Caki2 (cell line): ENCODE measurements around the gene SDK1. TPM values are rescaled to one million over a fixed set of nuclear protein-coding genes. Genes with fewer than 3 reads are reported as not detected.

Experiments
- DNase-seq: peaks from one replicate; pipeline ENCODE4 v3.0.0-alpha.2; 2015; ENCODE audit warnings: low read depth
- in situ Hi-C: cut with HindIII; loops from 2 replicates; pipeline ENCODE4 v1.10.0; 2016; ENCODE audit warnings: low sequenced_read_pairs, low pct_unique_long_range_greater_than_20kb, mixed read lengths
- total RNA-seq: library from RNA; depleted of rRNA; stranded (reverse); fragments of >200 nt; shearing (Covaris generic); gene quantifications from 2 replicates; pipeline ENCODE4 v1.2.3, GENCODE V29; 2014; ENCODE audit warnings: low replicate concordance

SDK1 gene
- total RNA-seq, 1 experiment from 2014 or later: 9.1 TPM

DNA sequence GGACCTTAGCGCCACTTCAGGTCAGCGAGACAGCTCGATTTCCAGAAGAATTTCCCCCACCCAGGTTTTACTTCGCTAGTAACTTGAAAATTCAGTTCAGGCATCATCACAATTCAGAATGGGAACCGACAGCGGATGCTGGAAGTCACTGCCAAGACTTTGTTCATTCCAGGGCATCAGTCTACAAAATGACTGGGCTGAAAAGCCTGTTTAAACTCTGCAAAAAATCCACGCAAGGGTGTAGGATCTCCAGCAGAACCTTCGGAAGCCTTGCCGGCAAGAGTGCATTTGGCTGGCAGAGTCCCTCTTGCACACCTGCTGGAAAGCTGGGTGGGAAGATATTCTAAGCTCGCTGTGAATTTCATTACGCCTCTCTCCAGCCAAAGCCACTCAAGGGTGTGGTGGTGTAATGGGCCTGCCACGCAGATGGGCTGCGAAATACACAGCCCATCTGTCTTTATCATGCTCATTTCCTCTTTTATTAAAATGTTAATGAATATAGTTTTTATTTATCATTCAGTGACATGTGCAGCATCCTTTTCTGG, 709.1 kb downstream of the SDK1 start:
- in situ Hi-C loops: no loop called here
- DNase-seq: no peak

DNA sequence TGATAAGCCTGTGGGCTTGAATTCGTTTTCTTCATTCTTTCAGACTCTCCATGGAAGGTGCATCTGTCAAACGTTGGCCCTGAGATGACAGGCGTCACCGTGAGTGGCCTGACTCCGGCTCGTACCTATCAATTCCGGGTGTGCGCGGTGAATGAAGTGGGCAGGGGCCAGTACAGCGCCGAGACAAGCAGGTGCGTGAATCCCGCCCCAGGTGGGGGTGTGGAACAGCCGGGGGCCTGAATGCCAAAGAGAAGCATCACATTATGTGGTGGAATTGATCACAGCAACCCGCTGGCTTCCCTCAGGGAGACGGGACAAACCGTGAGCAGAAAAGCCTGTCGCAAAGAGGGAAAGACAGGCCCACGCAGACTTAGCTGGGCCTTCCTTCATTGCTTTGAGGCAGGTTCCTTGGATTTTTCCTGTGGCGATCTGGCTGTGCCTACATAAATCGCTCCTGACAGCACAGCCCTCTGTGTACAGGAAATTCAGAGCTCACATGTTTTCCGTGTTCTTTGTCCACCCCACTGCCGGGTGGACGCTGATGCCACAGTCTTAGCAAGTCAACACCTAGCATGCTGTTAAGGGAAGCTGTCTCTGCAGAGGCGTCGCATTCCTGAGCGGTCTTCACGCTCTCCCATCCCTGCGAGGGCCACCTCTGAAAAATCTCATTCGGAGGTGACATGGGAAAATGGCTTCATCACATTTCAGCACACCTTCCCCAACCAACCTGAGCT, 710.0 kb downstream of the SDK1 start:
- in situ Hi-C loops: no loop called here
- DNase-seq: no peak

DNA sequence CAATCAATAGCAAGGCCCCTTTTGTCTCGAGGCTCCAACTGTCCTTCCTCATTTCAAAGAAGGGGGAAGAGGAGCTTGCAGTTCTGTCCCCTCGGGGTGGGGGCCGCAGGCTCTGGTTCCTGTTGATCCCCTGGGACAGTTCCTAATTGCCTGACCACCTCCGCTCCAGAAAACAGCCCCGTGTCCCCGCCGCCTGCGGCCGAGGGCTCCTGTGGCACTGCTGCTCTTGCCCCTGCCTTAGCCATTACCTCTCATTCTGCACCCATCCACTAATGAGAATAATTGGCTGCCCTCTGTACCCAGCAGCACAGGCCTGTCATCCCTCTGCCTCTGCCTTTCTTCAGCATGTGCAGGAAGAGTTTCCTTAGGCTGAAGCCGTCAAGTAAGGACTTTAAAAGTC, 712.7 kb downstream of the SDK1 start:
- in situ Hi-C loops: no loop called here
- no peak for DNase-seq

DNA sequence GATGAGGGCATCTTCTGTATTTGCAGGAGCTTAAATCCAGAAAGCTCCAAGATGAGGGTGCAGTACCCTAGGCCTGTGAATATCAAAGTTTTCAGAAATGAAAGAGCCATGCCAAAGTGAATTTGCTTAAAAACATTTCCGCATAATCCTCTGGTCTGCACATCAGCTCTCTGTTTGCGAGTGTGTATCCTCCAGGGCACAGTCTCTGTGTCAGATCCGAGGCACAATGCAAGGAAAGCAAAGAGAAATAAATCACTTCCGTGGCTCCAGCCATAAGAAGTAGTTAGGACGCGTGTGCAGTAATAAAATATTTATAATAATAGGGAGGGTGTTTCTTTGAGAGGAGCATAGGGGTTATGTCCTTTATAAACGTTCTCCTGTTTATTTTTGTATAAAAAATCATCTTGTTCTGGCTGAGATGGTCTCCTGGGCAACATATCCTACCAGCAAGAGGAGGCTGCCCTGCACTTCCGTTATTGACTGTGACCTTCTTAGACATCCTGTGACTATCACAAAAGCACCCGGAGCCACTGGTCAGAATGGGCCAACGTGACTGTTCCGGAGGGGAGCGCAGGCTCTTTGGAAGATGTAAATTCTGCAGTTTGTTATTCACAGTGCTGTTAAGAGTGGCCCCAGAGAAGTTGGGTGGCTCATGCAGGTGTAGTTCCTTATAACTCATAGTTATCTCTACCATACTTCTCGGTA, 713.4 kb downstream of the SDK1 start:
- in situ Hi-C loops: no loop called here
- no peak for DNase-seq

DNA sequence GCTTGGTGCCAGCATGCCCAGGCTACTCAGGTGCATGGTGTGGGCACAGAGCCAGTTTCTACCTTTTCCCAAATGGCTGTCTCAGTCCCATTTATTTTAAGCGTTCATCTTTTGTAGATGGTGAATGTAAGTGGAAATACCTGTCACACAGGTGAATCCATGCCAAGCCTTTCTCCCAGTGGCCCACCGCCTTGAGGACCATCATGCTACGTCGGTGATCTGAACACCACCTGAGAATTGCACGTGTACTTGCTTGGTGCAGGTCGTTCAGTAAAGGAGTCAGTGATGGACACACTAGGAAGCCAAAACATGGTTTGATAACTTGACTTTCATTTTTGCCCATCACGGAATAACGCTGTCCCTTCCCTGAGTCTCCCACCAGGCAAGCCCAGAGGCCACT, 714.3 kb downstream of the SDK1 start:
- in situ Hi-C loops: no loop called here
- no peak for DNase-seq

DNA sequence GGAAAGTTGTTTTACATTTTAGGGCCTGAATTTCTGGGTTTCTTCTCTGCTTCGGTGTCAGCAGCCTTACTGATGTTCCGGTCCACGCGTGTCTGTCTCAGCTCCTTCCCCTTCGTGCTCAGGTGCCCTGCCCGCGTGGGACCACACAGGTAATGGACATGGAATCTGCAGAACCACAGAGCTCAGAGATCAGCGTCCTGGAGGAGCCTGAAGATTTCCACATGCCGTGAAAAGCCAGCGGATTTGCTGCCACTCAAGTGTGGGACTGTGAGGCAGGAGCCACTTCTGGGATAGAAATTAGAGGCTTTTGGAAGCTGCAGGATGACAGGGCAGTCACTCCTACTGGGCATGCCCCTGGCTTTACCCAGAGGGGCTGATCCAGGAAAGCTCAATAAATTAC, 714.9 kb downstream of the SDK1 start:
- no peak for DNase-seq
- in situ Hi-C loops: no loop called here

DNA sequence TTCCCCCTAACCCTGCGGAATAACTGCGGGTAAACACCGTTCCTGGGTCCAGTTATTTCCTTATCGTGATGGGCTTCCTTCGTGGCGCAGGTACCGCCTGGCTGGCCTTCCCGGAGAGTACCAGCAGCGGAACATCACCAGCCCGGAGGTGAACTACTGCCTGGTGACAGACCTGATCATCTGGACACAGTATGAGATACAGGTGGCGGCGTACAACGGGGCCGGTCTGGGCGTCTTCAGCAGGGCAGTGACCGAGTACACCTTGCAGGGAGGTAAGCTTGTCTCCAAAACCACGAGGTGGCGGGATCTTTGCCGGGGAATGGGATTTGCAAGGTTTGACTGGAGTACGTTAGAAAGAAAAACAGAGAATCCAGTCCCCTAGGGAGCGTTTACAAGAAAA, 716.0 kb downstream of the SDK1 start:
- DNase-seq: no peak
- in situ Hi-C loops: no loop called here

DNA sequence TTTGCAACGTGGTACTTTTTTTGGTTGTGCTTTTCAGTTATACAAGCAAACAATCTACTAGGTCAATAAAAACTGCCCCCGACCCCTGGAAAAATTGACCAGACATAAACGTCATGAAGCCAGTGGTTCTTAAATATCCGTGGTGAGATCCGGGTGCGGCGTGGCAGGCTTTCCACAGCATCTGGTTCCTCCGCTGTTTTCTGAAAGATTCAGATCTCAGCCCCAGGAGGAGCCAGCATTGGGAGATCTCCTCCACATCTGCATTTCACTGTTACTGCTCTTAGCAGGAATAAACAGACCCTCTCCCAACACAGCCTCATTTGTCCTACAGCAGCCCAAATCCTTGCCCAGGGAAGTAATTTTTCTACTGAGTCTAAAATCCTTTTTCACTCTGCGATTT, 716.7 kb downstream of the SDK1 start:
- no peak for DNase-seq
- in situ Hi-C loops: no loop called here

DNA sequence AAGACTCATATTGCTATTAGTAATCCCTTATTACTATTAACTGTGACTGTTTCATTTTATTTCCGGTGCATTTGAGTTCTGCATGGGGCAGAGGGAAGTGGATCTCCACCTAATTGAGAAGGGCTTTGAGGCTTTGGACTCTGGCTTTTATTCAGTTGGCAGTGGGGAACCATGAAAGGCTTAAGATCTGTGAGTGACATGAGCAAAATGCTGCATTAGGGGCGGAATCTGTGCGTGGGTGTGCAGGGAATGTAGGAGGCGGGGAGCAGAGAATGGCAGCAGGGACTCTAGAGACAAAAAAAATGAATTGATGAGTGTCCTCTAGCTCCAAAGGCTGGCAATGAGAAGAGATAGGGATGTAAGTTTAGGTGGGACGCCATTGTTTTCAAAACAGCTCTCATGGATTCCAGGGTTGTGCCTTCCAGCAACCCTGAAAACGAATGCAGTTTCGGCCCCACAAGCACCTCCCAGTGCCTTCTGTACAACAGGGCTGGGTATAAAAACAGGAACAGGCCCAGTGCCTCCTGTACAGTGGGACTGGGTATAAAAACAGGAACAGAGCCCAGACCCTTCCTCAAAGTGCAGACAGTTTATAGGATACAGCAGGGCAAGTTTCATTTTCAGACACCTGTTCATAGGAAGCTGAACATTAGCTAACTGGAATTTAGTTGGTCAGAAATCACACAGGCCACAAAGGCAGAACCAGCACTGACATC, 717.7 kb downstream of the SDK1 start:
- in situ Hi-C loops: no loop called here
- no peak for DNase-seq

DNA sequence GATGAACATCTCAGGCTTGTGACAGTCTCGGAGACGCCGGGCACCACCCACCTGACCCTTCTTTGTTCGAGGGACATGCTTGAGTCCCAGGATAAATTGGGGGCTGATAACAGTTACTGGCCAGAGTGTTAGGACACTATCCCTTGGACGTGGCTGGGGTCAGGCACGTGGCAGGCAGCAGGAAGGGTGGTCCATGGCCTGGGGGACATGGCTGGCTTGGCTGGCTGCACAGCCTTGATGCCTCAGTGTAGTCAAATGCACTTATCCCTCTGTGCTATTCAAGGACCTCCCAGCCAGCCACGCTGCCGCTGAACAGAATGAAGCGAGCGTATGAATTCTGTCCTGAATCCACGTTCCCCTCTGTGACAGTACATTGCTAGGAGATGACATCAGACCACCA, 719.0 kb downstream of the SDK1 start:
- in situ Hi-C loops: no loop called here
- DNase-seq: no peak

DNA sequence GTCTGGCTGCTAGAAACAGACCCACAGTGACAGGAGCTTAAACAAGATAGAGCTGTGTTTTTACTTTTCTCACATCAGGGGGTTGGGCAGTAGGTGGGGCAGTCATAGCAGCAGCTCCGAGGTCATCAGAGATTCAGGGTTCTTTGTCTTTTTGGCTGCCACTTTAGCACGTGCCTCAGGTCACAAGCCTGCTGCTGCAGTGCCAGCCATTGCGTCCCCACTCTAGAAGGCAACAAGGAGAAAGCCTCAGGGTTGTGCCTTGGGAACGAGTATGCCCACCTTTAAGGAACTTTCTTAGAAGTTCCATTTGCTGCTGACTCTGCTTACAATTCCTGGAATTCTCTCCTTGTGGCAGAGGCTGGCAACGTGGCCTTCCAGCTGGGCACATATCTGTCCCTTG, 720.4 kb downstream of the SDK1 start:
- no peak for DNase-seq
- in situ Hi-C loops: no loop called here

DNA sequence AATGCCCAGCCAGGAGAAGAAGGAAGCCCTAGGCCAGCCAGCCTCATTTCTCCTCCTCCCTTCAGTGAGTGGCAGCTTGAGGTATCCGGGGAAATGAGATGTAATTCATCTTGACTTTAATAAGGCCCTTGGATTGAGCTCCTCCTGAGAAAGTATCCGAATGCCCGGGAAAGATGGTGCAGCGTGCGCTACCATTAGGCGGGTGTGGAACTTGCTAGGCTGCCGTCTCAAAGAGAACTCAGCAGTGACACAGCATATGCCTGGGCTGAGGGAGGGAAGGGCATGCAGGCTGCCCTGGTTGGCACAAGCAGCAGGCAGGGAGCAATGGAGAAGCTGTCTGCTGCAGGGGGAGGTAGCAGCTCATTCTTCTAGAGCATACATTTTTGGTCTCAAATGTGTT, 721.2 kb downstream of the SDK1 start:
- in situ Hi-C loops: no loop called here
- DNase-seq: no peak

DNA sequence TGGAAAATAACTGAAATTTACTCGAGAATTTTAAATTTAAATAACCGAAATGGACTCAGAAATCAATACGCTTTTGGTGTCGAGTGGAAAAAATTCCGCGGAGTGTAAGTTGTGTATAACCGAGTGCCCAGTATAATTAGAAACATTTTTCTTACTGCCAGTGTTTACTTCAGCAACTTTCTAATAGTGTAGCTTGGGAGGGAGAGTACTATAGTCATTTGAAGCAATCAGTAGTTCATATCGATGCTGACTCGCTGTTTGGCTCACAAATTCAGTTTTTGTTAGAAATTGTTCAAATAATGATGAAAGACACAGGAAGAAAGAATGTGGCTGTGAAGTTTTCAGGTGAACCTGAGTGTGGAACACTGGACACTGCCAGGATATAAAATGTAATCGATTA, 722.5 kb downstream of the SDK1 start:
- in situ Hi-C loops: no loop called here
- no peak for DNase-seq

DNA sequence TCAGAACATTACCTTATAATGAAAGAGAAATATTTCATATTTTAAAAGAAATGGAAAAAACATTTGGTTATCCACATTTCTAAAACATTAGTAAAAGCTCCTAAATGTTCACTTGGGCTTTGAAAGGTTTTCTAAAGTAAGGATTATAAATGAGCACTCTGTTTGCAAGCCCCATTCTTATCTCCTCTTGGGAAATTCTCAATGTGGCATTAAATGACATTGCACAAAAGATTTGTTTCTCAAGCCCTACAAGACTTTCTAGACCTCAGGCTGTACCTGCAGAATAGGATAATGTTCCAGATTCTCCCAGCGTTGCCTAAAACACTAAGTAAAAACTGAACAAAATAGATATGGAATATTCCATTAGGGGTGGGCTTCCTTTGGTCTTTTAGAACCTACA, 723.1 kb downstream of the SDK1 start:
- in situ Hi-C loops: no loop called here
- DNase-seq: no peak

DNA sequence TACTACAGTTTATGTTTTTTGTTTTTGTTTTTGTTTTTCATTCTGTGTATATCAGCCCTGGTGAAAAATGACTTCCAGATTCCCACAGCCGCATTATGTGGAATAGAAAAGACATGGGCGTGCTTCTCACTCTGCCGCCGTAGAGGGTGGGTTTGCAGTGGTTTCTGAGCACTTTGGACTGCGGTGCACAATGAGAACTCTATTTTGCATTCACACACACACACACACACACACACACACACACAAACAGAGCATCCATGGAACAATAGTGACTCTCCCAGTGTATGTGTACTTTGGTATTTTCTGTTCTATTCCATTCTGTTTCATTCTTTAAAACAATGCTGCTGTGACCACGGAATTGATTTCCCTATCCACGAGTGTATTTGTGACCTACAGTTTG, 723.8 kb downstream of the SDK1 start:
- in situ Hi-C loops: no loop called here
- no peak for DNase-seq

DNA sequence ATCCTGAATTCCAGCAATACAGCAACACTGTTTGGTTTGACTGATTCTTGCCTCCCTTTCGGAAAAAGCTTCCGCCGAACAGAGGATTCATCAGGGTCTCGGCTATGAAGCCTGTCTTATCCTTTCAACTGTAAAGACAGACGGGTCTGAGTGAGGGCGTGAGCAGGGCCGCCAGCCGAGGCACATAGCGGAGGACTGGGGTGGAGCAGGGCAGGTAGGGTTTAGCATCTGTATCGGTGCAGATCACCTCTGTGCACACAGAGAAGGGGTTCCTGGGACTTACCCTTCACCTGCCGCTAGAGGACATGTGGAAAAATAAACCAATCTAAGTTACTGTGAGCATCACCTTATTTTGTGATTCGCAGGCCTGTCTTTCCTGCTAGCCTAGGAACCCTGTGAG, 724.2 kb downstream of the SDK1 start:
- in situ Hi-C loops: no loop called here
- no peak for DNase-seq

DNA sequence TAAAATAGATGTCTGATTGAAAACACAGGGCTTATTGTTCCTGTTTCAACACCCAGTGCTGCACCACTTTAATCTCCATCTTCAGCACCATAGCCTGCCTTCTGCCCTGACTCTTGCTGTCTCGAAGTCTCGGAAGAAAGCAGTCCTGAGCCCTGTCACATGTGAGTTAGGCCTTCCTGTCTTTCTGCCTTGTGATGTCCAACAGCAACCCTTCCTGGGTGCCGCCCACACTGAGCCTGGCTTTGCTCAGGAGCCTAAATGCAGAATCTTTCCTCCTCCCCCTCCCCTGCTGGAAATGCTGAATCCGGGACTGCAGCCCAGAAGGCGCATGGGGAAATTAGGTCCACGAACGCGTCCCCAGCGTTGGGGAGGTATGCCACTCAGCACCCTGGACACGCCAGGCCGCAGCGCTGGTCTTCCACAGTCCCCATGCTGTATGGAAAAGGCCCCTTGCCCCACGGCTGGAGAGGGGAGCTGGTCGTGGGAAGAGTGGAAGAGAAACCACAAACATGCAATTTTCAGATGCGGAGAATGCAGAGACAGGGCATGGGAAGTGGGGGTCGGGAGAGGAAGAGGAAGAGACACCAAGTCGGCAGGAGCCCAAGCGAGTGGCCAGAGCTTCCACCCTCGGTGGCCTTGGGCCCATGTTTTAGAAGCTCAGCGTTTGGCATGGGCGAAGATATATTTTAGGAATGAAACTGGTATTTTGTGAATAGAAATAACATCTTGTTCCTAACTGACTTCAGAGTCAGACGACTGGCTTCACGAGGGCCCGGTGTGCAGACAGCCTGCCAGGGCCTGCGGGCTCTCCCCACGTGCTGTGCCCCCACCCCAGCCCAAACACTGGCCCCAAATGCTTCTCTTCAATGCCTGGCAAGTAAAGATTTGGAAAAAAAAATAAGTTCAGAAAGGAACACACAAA, 724.9 kb downstream of the SDK1 start:
- in situ Hi-C loops: no loop called here
- DNase-seq: no peak

DNA sequence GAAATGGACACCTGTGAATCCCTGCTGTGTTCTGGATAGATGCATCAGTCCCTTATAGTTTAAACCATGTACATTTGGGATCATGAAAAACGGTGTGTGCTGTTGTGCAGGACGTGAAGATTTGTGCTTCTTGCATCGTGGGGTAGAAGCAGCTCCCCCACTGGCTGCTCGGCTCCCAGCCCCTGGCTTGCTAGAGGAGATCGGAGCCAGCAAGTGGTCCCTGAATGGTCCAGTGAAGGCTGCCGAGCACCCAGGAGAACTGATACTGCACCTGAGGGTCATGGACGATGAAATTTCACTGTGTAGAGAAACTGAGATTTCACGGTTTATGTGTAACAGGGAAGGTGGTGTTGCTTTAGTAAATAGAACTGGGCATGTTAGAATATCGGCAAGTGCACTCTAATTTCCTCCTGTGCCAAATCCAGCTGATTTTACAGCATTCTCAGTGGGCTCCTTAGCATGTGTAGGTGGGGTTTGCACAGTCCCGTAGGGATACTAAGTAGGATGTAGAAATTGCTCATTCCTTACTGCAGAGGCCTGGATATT, 726.0 kb downstream of the SDK1 start:
- in situ Hi-C loops: no loop called here
- no peak for DNase-seq
